AG09319 (cell line): ENCODE results near the gene FAM32A.

Experiments used
- DNase-seq: peaks from one replicate; pipeline ENCODE4 v3.0.0-alpha.2; 2010; ENCODE audit warnings: low read depth; ENCODE audit errors: extremely low read depth
- TF ChIP-seq, protein P1 (sequence below): IDR thresholded peaks from 2 replicates; pipeline ENCODE4 v1.5.1; 2011; ENCODE audit warnings: low read depth, mild to moderate bottlenecking, inconsistent platforms, low read length, moderate library complexity

The FAM32A gene

DNA sequence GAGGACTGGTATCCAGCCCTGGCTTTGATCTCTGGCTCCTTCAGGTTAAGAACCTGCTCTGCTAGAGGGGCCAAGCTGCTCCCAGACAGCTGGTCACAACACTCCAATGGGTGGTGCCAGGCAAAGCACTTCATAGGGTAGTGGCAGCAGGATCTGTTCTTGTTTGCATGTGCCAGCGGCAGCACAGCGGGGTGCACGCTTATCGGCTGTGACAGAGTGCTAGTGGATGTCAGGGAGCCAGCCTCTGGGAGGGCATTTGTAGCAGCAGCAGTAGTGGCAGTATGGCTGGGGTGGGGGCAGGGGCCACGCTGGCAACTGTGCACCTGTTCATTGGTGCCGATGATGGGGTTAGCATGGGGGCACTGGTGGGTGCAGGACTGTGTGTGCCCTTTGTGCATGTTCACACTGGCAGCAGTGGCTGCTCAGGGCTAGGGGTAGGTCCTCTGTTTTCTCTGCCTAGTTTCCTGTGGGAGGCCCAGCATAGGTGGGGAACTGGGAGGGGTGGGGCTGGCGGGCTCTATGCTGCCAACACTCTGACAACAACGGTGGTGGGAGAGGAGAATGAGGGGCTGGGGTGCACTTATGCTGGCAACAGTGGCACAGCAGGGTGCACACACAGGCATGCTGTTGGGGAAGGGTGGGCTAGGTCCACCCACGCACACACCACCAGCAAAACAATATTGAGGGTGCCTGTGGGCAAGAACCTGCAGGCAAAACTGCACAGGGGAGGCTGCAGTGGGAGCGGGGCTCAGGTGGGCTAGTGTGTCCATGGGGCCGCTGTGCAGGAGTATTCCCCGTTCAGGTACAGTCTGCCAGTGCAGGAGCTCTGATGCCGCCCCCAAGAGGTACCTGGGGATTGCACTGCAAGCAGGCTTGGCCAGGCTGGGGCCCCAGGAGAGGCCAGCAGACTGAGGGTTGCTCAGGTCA is 31.8 kb downstream of the FAM32A start:
- TF ChIP-seq, protein P1, sequence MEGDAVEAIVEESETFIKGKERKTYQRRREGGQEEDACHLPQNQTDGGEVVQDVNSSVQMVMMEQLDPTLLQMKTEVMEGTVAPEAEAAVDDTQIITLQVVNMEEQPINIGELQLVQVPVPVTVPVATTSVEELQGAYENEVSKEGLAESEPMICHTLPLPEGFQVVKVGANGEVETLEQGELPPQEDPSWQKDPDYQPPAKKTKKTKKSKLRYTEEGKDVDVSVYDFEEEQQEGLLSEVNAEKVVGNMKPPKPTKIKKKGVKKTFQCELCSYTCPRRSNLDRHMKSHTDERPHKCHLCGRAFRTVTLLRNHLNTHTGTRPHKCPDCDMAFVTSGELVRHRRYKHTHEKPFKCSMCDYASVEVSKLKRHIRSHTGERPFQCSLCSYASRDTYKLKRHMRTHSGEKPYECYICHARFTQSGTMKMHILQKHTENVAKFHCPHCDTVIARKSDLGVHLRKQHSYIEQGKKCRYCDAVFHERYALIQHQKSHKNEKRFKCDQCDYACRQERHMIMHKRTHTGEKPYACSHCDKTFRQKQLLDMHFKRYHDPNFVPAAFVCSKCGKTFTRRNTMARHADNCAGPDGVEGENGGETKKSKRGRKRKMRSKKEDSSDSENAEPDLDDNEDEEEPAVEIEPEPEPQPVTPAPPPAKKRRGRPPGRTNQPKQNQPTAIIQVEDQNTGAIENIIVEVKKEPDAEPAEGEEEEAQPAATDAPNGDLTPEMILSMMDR = no peak
- DNase-seq = no peak

DNA sequence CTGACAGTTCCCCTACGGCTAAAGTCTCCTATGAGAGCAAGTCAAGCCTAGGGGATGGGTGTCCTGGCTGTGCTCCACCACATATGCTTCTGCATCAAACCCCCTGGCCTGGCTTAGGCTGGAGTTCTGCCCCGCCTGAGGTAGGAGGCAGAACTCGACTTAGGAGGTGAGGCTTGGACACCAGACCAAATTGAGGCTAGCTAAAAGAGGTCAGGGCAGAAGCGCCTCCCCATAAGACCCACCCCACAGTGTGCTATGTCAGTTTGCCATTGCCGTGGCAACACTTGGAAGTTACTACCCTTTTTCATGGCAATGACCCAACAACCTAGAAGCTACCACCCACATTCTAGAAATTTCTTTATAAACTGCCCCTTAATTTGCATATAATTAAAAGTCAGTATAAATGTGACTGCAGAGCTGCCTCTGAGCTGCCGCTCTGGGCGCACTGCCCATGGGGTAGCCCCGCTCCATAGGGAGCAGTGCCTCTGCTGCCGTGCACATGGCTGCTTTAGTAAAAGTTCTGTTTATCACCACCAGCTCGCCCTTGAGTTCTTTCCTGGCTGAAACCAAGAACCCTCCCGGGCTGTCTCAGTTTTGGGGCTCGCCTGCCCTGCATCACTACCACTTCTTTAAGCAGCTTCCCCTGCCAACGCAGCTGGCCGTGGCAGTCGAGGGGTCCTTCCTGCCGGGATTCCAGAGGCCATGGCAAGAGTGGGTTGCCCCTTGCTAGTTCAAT is 32.7 kb downstream of the FAM32A start:
- TF ChIP-seq, protein P1 = no peak
- DNase-seq = no peak

DNA sequence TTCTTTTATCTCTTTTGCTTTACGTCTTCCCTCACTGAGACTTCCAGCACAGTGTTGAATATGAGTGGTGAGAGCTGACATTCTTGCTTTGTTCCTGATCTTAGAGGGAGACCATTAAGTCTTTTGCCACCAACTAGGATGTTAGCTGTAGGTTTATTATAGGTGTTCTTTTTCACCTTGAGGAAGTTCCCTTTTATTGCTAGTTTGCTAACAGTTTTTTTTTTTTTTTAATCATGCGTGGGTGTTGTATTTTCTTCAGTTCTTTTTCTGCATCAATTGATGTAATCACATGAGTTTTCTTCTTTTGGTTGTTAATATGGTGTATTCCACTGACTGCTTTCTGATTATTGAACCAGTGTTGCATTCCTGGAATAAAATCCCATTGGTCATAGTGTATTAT is 33.6 kb downstream of the FAM32A start:
- TF ChIP-seq, protein P1 = no peak

DNA sequence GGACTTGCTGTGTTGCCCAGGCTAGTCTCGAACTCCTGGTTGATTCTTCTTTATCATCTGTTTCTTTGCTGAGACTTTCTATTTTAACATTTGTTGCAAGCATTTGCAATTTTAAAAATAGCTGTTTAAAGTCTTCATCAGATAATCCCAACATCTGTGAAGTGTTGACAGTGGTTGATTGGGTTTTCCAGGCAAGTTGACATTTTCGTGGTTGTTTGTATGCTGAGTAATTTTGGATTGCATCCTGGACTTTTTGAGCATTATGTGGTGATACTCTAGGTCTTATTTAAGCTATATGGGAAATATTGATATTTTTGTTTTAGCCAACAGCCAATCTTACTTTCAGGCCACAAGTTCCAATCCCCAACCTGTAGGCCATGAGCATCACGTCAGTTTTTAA is 37.6 kb downstream of the FAM32A start:
- DNase-seq = peak; percentile 41

More for the DNA sequence above, 33.6 kb downstream of the FAM32A start:
- no peak for DNase-seq

DNA sequence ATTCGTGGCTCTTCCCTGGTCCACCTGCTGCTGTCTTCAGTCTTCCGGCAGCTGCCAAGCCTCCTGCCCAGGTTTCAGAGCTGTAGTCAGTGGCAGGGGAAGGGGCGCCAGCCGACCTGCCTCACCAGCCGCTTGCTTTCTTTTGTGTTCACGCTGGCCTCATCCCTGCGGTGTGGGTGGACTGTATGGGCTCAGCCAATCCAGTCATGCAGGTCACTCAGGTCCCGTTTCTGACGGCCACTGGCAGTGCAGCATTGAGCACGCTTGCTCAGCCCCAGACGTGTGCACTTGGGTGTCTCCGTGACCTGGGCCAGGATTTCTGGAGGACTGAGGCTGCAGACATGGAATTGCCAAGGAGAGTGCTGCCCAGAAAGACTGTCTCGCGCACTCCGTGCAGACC is 38.5 kb downstream of the FAM32A start:
- no peak for DNase-seq
- TF ChIP-seq, protein P1 = no peak

More for the DNA sequence above, 37.6 kb downstream of the FAM32A start:
- TF ChIP-seq, protein P1 = no peak

DNA sequence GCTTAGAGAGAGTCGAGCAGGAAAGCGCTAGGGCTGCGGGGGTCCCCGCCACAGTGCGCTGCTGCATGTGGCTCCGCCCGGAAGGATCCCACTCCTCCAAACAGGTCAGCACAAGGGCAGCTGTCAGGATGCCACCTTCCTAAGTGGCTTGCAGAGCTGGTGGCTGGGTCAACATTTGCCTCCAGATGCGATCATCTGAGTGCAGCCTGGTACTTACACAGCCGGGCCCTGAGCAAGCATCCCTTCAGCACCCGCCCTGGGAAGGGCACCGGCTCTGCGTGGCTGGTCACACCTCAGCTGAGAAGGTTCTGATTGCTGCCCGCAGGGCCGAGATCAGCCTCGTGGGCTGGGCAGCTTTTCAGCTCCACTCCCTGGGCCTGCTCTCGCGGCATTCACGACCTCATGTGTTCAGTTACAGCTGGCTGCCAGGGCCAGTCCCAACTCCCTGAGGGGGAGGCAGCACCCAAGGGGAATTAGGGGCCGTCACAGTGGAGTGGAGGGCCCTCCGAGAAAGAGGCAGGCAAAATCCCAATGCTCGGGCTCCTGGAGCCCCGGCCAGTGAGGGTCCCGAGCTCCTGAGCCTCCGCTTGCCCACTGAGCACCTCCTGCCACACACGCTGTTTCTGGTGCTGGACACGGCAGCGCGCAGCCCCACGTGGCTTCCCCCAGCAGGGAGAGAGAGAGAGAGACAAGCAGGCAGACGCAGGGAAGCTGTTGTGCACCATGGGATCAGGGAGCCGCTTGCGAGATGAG is 39.3 kb downstream of the FAM32A start:
- no peak for DNase-seq
- TF ChIP-seq, protein P1 = no peak
